HG03432 (cell line): Measurements from ENCODE around the gene HIP1R.
"Not testable (repeated sequence)": the region's sequence is repeated elsewhere in the genome, so short reads cannot be mapped to it uniquely, and the experiment has no call there.

Experiments
- ATAC-seq: cut with Tn5 transposase; IDR thresholded peaks from one replicate; pipeline ENCODE4 v1.9.1; 2021; ENCODE audit warnings: mild to moderate bottlenecking, moderate library complexity; ENCODE audit not compliant: unreplicated experiment

Gene HIP1R

GRCh38 chr12:122893208-122894153, 58.2 kb downstream of the HIP1R start:
- ATAC-seq = no peak

GRCh38 chr12:122894193-122895121, 59.2 kb downstream of the HIP1R start:
- ATAC-seq = no peak

- ATAC-seq = no peak
These were observed 60.1 kb downstream of the HIP1R start for GRCh38 chr12:122895320-122895703.

- peak; percentile 65 for ATAC-seq
These were observed 60.7 kb downstream of the HIP1R start, which contains the start of gene VPS37B for GRCh38 chr12:122895704-122896636. Gene VPS37B (minus strand): TSS chr12:122896124. CDS start chr12:122896062, 62 bp downstream.

GRCh38 chr12:122896662-122897061, 61.4 kb downstream of the HIP1R start:
- no peak for ATAC-seq

- ATAC-seq = no peak
These were observed 64.6 kb downstream of the HIP1R start for GRCh38 chr12:122899887-122900286.

GRCh38 chr12:122902854-122903692, 67.8 kb downstream of the HIP1R start:
- ATAC-seq = no peak

GRCh38 chr12:122903693-122904034, 68.4 kb downstream of the HIP1R start:
- ATAC-seq = no peak

- ATAC-seq = not testable (repeated sequence)
These were observed 70.0 kb downstream of the HIP1R start for GRCh38 chr12:122905258-122905657.

GRCh38 chr12:122908915-122909314, 73.7 kb downstream of the HIP1R start:
- no peak for ATAC-seq

GRCh38 chr12:122909442-122910288, 74.4 kb downstream of the HIP1R start:
- ATAC-seq = no peak
